MM.1S (cell line): ENCODE measurements around the gene KCNK13.
"Not testable (repeated sequence)": the region's sequence is repeated elsewhere in the genome, so short reads cannot be mapped to it uniquely, and the experiment has no call there.

Experiments used
- DNase-seq: peaks from one replicate; pipeline ENCODE4 v3.0.0-alpha.2; 2015
- H2AFZ ChIP-seq: fragments of 300-600 bp; sonication (generic); 2 replicates; pipeline ENCODE4 v1.6.0; 2016; ENCODE audit warnings: antibody characterized with exemption, low read length
- H3F3A ChIP-seq: fragments of 300-600 bp; sonication (generic); 2 replicates; pipeline ENCODE4 v1.6.1; 2016; ENCODE audit warnings: mild to moderate bottlenecking, antibody characterized with exemption, low read length, moderate library complexity, mixed read lengths; ENCODE audit not compliant: insufficient read depth
- H3K27ac ChIP-seq: fragments of 300-600 bp; sonication (generic); 2 replicates; pipeline ENCODE4 v1.5.1; 2016; ENCODE audit warnings: mild to moderate bottlenecking, low read length
- H3K27me3 ChIP-seq: fragments of 300-600 bp; sonication (generic); replicated peaks from 2 replicates; pipeline ENCODE4 v1.6.0; 2016; ENCODE audit warnings: low read length; ENCODE audit not compliant: insufficient read depth
- H3K36me3 ChIP-seq: fragments of 300-600 bp; sonication (generic); replicated peaks from 2 replicates; pipeline ENCODE4 v1.6.1; 2016; ENCODE audit warnings: mild to moderate bottlenecking, low read length, mixed read lengths; ENCODE audit not compliant: insufficient read depth
- H3K4me1 ChIP-seq: fragments of 300-600 bp; sonication (generic); 2 replicates; pipeline ENCODE4 v1.6.1; 2016; ENCODE audit warnings: low read length, mixed read lengths
- H3K4me2 ChIP-seq: fragments of 300-600 bp; sonication (generic); 2 replicates; pipeline ENCODE4 v1.6.0; 2016; ENCODE audit warnings: low read depth, low read length
- H3K4me3 ChIP-seq: fragments of 300-600 bp; sonication (generic); 2 replicates; pipeline ENCODE4 v1.5.1; 2016; ENCODE audit warnings: low read length, mixed read lengths
- H3K79me2 ChIP-seq: fragments of 300-600 bp; sonication (generic); 2 replicates; pipeline ENCODE4 v1.6.1; 2016; ENCODE audit warnings: mixed run types, low read length, mixed read lengths
- H3K9ac ChIP-seq: fragments of 300-600 bp; sonication (generic); 2 replicates; pipeline ENCODE4 v1.6.1; 2016; ENCODE audit warnings: low read length, mixed read lengths
- H3K9me2 ChIP-seq: fragments of 300-600 bp; sonication (generic); replicated peaks from 2 replicates; pipeline ENCODE4 v1.6.1; 2016; ENCODE audit warnings: mild to moderate bottlenecking, low read length, mixed read lengths; ENCODE audit not compliant: insufficient read depth
- H3K9me3 ChIP-seq: fragments of 300-600 bp; sonication (generic); replicated peaks from 2 replicates; pipeline ENCODE4 v1.6.1; 2016; ENCODE audit warnings: mild to moderate bottlenecking, low read length, mixed read lengths; ENCODE audit not compliant: insufficient read depth
- H4K20me1 ChIP-seq: fragments of 300-600 bp; sonication (generic); 2 replicates; pipeline ENCODE4 v1.6.1; 2016; ENCODE audit warnings: mild to moderate bottlenecking, low read length, moderate library complexity, mixed read lengths; ENCODE audit not compliant: insufficient read depth
- EZH2 ChIP-seq: fragments of 300-600 bp; sonication (generic); optimal IDR thresholded peaks from 2 replicates; pipeline ENCODE3; 2017; ENCODE audit warnings: low read depth, mild to moderate bottlenecking, antibody characterized with exemption, low read length, mixed read lengths
- EZH2phosphoT487 ChIP-seq: fragments of 300-600 bp; sonication (generic); IDR thresholded peaks from 2 replicates; pipeline ENCODE4 v1.6.1; 2018; ENCODE audit warnings: antibody characterized with exemption, low read length
- TF ChIP-seq, protein P1 (sequence below): fragments of 300-600 bp; sonication (generic); IDR thresholded peaks from 2 replicates; pipeline ENCODE4 v1.5.1; 2016; ENCODE audit warnings: antibody characterized with exemption, low read length, mixed read lengths

KCNK13 gene

DNA sequence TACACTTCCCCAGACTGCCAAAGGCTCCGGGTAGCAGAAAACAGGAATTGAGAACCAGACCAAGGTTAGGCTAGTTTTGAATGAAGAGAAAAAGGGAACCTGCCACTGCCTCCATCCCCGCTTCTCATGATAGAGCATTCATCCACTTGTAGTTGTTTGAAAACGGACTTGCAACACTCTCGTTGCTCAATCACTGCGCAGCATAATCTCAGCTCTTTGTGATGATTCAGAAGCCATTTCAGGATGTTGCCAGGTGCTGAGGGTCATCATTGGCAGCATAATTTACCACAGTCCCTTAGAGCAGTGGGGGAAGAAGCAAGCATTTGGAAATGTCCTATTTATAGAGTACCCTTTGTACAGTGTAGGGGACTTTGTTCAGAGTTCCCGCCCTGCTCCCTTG, 25.6 kb downstream of the KCNK13 start:
- no peaks in the 10 kb centered on the region for H3K27me3 ChIP-seq
- H3K4me3 ChIP-seq: no peak overlapping the region
- TF ChIP-seq, protein P1, sequence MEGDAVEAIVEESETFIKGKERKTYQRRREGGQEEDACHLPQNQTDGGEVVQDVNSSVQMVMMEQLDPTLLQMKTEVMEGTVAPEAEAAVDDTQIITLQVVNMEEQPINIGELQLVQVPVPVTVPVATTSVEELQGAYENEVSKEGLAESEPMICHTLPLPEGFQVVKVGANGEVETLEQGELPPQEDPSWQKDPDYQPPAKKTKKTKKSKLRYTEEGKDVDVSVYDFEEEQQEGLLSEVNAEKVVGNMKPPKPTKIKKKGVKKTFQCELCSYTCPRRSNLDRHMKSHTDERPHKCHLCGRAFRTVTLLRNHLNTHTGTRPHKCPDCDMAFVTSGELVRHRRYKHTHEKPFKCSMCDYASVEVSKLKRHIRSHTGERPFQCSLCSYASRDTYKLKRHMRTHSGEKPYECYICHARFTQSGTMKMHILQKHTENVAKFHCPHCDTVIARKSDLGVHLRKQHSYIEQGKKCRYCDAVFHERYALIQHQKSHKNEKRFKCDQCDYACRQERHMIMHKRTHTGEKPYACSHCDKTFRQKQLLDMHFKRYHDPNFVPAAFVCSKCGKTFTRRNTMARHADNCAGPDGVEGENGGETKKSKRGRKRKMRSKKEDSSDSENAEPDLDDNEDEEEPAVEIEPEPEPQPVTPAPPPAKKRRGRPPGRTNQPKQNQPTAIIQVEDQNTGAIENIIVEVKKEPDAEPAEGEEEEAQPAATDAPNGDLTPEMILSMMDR: no peak
- TF ChIP-seq EZH2: no peak
- TF ChIP-seq EZH2phosphoT487: no peak
- H3K4me2 ChIP-seq: no peak overlapping the region
- no peaks in the 10 kb centered on the region for H3F3A ChIP-seq
- H3K36me3 ChIP-seq: no peaks in the 10 kb centered on the region
- H2AFZ ChIP-seq: no peak overlapping the region
- H3K9ac ChIP-seq: no peak overlapping the region
- no peaks in the 10 kb centered on the region for H3K4me1 ChIP-seq
- H3K9me3 ChIP-seq: no peaks in the 10 kb centered on the region
- H3K9me2 ChIP-seq: no peaks in the 10 kb centered on the region
- no peak overlapping the region for H3K27ac ChIP-seq
- H4K20me1 ChIP-seq: no peaks in the 10 kb centered on the region
- no peak for DNase-seq
- no peaks in the 10 kb centered on the region for H3K79me2 ChIP-seq

DNA sequence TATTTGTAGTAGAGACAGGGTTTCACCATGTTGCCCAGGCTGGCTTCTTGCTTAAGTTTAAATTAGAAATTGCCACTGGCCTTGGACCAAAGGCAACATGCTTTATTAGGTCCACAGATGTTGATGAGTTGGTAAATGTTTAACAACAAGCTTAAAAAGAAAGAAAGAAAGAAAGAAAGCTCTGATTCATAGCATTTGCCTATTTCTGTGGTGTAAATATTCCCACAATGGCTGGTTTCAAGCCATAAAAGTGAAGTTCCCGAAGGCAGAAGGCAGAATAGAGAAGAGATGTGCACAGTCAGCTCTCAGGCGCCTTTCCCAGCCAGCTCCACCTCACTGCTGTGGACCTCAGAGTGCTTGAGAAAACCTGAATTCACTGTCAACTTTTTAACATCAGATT, 26.4 kb downstream of the KCNK13 start:
- DNase-seq: no peak
- Histone ChIP-seq H3K9ac (no peak overlapping the region), H4K20me1 (no peaks in the 10 kb centered on the region), H3K4me1 (no peaks in the 10 kb centered on the region), H3K36me3 (no peaks in the 10 kb centered on the region), H2AFZ (no peak overlapping the region), H3K9me3 (no peaks in the 10 kb centered on the region), H3K9me2 (no peaks in the 10 kb centered on the region), H3K27ac (no peak overlapping the region), H3K4me3 (no peak overlapping the region), H3F3A (no peaks in the 10 kb centered on the region), H3K4me2 (no peak overlapping the region), H3K79me2 (no peaks in the 10 kb centered on the region), H3K27me3 (no peaks in the 10 kb centered on the region)
- TF ChIP-seq, protein P1: no peak
- TF ChIP-seq EZH2phosphoT487: no peak

DNA sequence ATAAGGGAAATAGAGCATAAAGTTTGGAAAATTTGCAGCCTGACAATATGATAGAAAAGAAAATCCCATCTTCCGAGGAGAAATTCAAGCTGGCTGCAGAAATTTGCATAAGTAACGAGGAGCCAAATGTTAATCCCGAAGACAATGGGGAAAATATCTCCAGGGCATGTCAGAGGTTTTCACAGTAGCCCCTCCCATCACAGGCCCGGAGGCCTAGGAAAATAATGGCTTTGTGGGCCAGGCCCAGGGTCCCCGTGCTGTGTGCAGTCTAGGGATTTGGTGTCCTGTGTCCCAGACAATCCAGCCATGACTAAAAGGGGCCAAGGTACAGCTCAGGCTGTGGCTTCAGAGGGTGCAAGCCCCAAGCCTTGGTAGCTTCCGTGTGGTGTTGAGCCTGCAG, 27.7 kb downstream of the KCNK13 start:
- H3K9me3 ChIP-seq, H3K9ac ChIP-seq, H3F3A ChIP-seq, H3K4me2 ChIP-seq, H2AFZ ChIP-seq, H3K36me3 ChIP-seq, H3K27ac ChIP-seq, DNase-seq, H3K9me2 ChIP-seq, H3K4me1 ChIP-seq, H3K79me2 ChIP-seq, H3K27me3 ChIP-seq, H3K4me3 ChIP-seq, H4K20me1 ChIP-seq: not testable (repeated sequence)

DNA sequence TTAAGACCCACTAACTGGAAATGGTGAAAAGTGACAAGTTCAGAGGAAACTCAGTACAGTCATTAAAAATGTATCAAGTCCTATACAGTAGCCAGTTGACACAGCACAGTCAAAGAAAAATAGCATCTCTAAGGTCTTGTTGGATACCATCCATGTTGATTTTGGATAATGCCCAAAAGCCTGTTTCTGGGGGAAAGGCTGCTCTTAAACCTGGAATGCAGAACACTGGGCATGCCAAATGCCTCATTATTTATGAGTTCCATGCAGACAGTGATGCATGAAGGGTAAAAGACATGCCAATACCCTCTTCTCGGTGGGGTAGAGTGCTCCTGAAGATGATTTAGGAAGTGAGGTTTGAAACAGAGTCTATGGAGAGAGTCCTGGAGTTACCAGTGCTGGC, 29.6 kb downstream of the KCNK13 start:
- no peaks in the 10 kb centered on the region for H3F3A ChIP-seq

More for the DNA sequence above, 29.6 kb downstream of the KCNK13 start:
- no peaks in the 10 kb centered on the region for H3K36me3 ChIP-seq
- no peaks in the 10 kb centered on the region for H3K79me2 ChIP-seq
- no peaks in the 10 kb centered on the region for H3K9me3 ChIP-seq
- no peaks in the 10 kb centered on the region for H3K27me3 ChIP-seq
- H2AFZ ChIP-seq: no peak overlapping the region
- no peaks in the 10 kb centered on the region for H4K20me1 ChIP-seq
- no peaks in the 10 kb centered on the region for H3K9me2 ChIP-seq
- no peak overlapping the region for H3K4me3 ChIP-seq
- DNase-seq: no peak
- TF ChIP-seq EZH2phosphoT487: no peak
- TF ChIP-seq, protein P1: no peak
- no peak for TF ChIP-seq EZH2
- no peak overlapping the region for H3K27ac ChIP-seq
- no peak overlapping the region for H3K9ac ChIP-seq
- H3K4me2 ChIP-seq: no peak overlapping the region
- no peaks in the 10 kb centered on the region for H3K4me1 ChIP-seq
